Measurements from ENCODE around the gene TNS3. TPM values are rescaled to one million over a fixed set of nuclear protein-coding genes. Genes with fewer than 3 reads are reported as not detected.

TNS3 gene
- total and polyA plus RNA-seq, 4 experiments from 2014 or later: 0.11 to 3.2 (median 1.3) TPM; not detected in 1

DNA sequence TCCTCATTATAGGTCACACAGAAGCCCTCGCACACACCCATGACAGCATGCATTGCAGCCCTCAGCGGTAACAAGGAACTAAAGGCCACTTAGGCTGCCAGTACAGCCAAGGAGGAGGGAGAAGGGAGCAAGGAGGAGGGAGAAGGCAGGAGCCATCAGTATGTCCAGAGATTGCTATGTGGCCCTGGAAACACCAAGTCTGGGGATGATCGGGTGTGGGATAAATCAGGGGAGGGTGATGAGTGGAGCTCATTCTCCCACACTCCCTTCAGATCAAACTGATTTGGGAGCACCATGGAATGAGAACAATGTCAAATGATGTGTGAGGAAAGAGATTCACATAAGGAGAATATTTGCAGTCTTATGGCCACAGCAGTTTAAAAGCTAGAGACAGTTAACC is 350.9 kb downstream of the TNS3 start:
- H3K4me1 Mint-ChIP-seq: peaks cover 0 to 3% (median 0%) of the 10 kb centered on the region in 4 donors
- intact Hi-C loops (cut with micrococcal nuclease): no loop called here
- POLR2A ChIA-PET (ENCODE audit: partially characterized antibody): no interaction called here

DNA sequence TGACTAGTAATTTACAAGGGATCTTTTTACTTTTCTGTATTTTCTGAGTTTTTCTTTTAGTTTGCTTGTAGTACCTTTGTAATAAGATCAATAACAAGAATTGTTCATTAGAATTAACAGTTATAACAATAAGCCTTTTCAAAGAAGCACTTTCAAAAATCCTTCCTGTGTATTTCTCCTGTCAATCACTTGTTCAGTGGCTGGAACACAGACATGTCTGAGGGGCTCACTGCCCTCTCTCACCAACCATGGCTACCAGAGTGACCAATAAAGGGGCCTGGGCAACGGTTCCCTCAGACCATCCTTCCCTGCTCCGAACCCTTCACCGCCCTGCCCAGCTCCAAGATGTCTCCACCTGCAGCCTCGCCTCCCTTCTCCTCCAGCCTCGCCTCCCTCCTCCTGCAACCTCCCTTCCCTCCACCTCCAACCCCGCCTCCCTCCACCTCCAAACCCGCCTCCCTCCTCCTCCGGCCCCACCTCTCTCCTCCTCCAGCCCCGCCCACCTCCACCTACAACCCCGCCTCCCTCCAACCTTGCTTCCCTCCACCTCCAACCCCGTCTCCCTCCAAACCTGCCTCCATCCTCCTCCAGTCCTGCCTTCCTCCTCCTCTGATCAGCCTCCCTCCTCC is 353.4 kb downstream of the TNS3 start:
- Mint-ChIP-seq H3K4me3 (no peak overlapping the region), H3K27ac (no peak overlapping the region), H3K9me3 (peaks cover 0 to 4% (median 0%) of the 10 kb centered on the region in 8 donors), H3K36me3 (no peaks in the 10 kb centered on the region), H3K27me3 (peaks cover 0 to 3% of the 10 kb centered on the region in 2 donors), H3K4me1 (peaks cover 0 to 3% (median 0%) of the 10 kb centered on the region in 4 donors)
- no peaks in the 10 kb centered on the region for H3K9me3 ChIP-seq (ENCODE audit: control insufficient read depth in 1 of 2, low read length in 2 of 2)
- no peak overlapping the region for H3K4me3 ChIP-seq (ENCODE audit: low read length in 2 of 2)
- H3K27me3 ChIP-seq (ENCODE audit: insufficient read depth, low read length): no peaks in the 10 kb centered on the region
- no peak overlapping the region for H3K27ac ChIP-seq (ENCODE audit: low read depth, low read length)
- POLR2A ChIA-PET (ENCODE audit: partially characterized antibody): no interaction called here
- CTCF ChIA-PET (ENCODE audit: partially characterized antibody): no interaction called here
- no peaks in the 10 kb centered on the region for H3K36me3 ChIP-seq (ENCODE audit: insufficient read depth, low read length)
- intact Hi-C loops (cut with micrococcal nuclease): no loop called here
- no peak for DNase-seq
- H3K4me1 ChIP-seq (ENCODE audit: insufficient read depth, low read length): no peaks in the 10 kb centered on the region

More for the DNA sequence above, 350.9 kb downstream of the TNS3 start:
- peaks cover 0 to 3% of the 10 kb centered on the region in 2 donors for H3K27me3 Mint-ChIP-seq
- Histone ChIP-seq H3K4me1 (ENCODE audit: insufficient read depth, low read length) (no peaks in the 10 kb centered on the region), H3K36me3 (ENCODE audit: insufficient read depth, low read length) (no peaks in the 10 kb centered on the region), H3K27ac (ENCODE audit: low read depth, low read length) (no peak overlapping the region), H3K27me3 (ENCODE audit: insufficient read depth, low read length) (no peaks in the 10 kb centered on the region), H3K4me3 (ENCODE audit: low read length in 2 of 2) (no peak overlapping the region), H3K9me3 (ENCODE audit: control insufficient read depth in 1 of 2, low read length in 2 of 2) (no peaks in the 10 kb centered on the region)
- no peak for DNase-seq
- no peaks in the 10 kb centered on the region for H3K36me3 Mint-ChIP-seq
- H3K4me3 Mint-ChIP-seq: no peak overlapping the region
- H3K27ac Mint-ChIP-seq: no peak overlapping the region
- H3K9me3 Mint-ChIP-seq: no peaks in the 10 kb centered on the region
- CTCF ChIA-PET (ENCODE audit: partially characterized antibody): no interaction called here

DNA sequence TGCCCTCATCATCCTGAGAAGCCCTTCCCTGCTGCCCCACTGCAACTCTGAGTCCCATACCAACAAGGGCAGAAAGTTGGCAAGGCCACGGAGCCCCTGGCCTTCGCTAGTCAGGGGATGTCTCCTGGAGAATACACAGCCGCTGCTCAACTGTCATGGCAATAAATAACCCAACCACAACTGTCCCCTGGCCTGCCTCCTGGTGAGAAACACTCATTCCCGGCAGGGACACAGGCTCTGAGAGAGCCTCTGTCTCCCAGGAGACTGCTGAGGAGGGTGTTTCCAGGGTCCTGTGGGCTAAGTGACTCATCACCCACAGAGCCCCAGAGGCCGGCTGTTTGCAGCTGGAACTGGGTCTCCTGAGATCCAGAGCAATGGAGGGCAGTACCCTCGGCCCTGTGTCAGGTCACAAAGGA is 354.1 kb downstream of the TNS3 start:
- Histone ChIP-seq H3K9me3 (ENCODE audit: control insufficient read depth in 1 of 2, low read length in 2 of 2) (no peaks in the 10 kb centered on the region), H3K27me3 (ENCODE audit: insufficient read depth, low read length) (no peaks in the 10 kb centered on the region), H3K36me3 (ENCODE audit: insufficient read depth, low read length) (no peaks in the 10 kb centered on the region), H3K4me1 (ENCODE audit: insufficient read depth, low read length) (no peaks in the 10 kb centered on the region), H3K27ac (ENCODE audit: low read depth, low read length) (no peak overlapping the region), H3K4me3 (ENCODE audit: low read length in 2 of 2) (no peak overlapping the region)
- CTCF ChIA-PET (ENCODE audit: partially characterized antibody): no interaction called here
- Mint-ChIP-seq H3K36me3 (no peaks in the 10 kb centered on the region), H3K27ac (no peak overlapping the region), H3K4me1 (peaks cover 0 to 3% (median 0%) of the 10 kb centered on the region in 4 donors), H3K9me3 (peaks cover 0 to 4% (median 0%) of the 10 kb centered on the region in 8 donors), H3K27me3 (peaks cover 0 to 3% of the 10 kb centered on the region in 2 donors), H3K4me3 (no peak overlapping the region)
- POLR2A ChIA-PET (ENCODE audit: partially characterized antibody): no interaction called here
- no peak for DNase-seq
- intact Hi-C loops (cut with micrococcal nuclease): no loop called here

DNA sequence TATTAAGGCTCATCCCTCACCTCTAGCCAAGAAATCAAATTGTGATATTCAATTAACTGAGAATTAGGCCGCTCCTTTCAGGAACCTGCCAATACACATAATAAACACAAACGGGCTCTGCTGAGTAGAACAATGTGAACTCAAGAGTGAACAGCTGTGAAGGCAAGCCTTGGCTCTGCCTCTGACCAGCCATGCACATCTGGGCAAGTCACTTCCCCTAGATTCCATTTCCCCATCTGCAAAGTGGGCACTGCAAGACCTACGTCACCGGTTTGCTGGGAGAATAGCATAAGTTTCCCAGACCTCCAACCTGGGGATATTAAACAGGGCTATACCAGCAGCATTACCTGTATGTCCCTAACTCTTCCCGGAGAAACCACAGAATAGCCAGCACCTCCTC is 355.2 kb downstream of the TNS3 start:
- H3K36me3 ChIP-seq (ENCODE audit: insufficient read depth, low read length): no peaks in the 10 kb centered on the region
- no peaks in the 10 kb centered on the region for H3K27me3 ChIP-seq (ENCODE audit: insufficient read depth, low read length)
- Mint-ChIP-seq H3K9me3 (peaks cover 0 to 4% (median 0%) of the 10 kb centered on the region in 8 donors), H3K4me1 (peaks cover 0 to 3% (median 0%) of the 10 kb centered on the region in 4 donors), H3K27ac (no peak overlapping the region), H3K27me3 (peaks cover 0 to 3% of the 10 kb centered on the region in 2 donors), H3K36me3 (no peaks in the 10 kb centered on the region), H3K4me3 (no peak overlapping the region)
- no peak for DNase-seq
- POLR2A ChIA-PET (ENCODE audit: partially characterized antibody): no interaction called here
- intact Hi-C loops (cut with micrococcal nuclease): no loop called here
- no peak overlapping the region for H3K27ac ChIP-seq (ENCODE audit: low read depth, low read length)
- CTCF ChIA-PET (ENCODE audit: partially characterized antibody): no interaction called here
- no peaks in the 10 kb centered on the region for H3K9me3 ChIP-seq (ENCODE audit: control insufficient read depth in 1 of 2, low read length in 2 of 2)
- no peaks in the 10 kb centered on the region for H3K4me1 ChIP-seq (ENCODE audit: insufficient read depth, low read length)
- H3K4me3 ChIP-seq (ENCODE audit: low read length in 2 of 2): no peak overlapping the region

DNA sequence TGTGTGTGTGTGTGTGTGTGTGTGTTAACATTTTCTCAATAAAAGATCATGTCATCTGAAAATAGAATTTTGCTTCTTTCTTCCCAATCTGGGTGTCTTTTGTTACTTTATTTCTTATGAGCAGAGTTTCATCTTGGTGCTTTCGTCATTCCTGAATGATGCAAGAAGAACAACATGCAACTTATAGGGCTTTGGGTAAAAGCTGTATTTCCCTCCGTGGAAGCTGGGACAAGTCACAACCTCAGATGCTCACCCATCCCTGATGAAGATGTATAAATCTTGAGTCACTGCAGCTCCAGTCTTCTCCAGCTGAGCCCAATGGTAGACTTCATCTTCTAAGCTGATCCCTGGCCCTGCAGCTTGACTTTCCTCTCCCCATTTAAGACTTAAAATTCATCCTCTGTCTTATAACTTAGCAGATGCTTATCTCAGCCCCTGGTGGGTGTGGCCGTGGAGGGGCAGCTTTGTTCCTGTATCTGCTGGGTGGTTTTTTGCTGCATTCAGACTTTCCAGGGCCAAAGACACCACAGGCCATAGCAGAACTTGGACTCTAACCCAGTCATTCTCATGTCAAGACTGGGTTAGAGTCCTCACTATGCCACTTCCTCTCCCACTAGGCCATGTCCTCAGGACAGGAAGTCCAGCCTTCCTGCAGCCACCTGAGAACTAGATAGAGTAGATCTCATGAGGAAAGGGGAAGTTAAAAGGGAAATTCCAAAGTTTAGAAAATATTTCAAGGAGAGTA is 356.4 kb downstream of the TNS3 start:
- Histone ChIP-seq H3K36me3 (ENCODE audit: insufficient read depth, low read length) (no peaks in the 10 kb centered on the region), H3K4me3 (ENCODE audit: low read length in 2 of 2) (no peak overlapping the region), H3K27me3 (ENCODE audit: insufficient read depth, low read length) (no peaks in the 10 kb centered on the region), H3K27ac (ENCODE audit: low read depth, low read length) (no peak overlapping the region), H3K4me1 (ENCODE audit: insufficient read depth, low read length) (no peaks in the 10 kb centered on the region), H3K9me3 (ENCODE audit: control insufficient read depth in 1 of 2, low read length in 2 of 2) (no peaks in the 10 kb centered on the region)
- Mint-ChIP-seq H3K9me3 (peaks cover 0 to 4% (median 0%) of the 10 kb centered on the region in 8 donors), H3K27me3 (peaks cover 0 to 3% of the 10 kb centered on the region in 2 donors), H3K27ac (no peak overlapping the region), H3K4me3 (no peak overlapping the region), H3K36me3 (no peaks in the 10 kb centered on the region), H3K4me1 (peaks cover 0 to 3% (median 0%) of the 10 kb centered on the region in 4 donors)
- intact Hi-C loops (cut with micrococcal nuclease): no loop called here
- no peak for DNase-seq
- CTCF ChIA-PET (ENCODE audit: partially characterized antibody): no interaction called here
- POLR2A ChIA-PET (ENCODE audit: partially characterized antibody): no interaction called here

Measured in CD4-positive, alpha-beta memory T cell (primary cell).